ENCODE results near the gene MRPL46.

DNA sequence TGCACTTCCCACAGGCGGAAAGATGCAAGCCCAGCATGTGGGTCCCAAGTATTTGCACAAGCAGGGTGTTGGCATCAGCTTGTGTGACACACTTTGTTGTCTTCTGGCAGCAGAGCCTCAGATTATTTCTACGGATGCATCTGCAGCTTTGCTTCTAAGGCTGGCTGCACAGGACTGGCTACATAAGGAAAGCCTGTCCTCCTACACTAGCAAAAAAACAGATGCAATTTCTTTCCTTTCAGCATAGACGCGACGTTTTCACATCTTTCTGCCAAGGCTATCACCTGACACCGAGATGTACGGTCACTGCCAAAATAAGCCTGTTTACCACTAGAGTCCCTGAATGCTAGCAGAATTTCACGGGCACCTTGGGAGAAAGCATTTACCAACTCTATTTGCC, 13.8 kb upstream of the MRPL46 start:
- no peak for TF ChIP-seq POLR2A (IDR thresholded peaks at IDR 0.05)
- TF ChIP-seq, protein P1, sequence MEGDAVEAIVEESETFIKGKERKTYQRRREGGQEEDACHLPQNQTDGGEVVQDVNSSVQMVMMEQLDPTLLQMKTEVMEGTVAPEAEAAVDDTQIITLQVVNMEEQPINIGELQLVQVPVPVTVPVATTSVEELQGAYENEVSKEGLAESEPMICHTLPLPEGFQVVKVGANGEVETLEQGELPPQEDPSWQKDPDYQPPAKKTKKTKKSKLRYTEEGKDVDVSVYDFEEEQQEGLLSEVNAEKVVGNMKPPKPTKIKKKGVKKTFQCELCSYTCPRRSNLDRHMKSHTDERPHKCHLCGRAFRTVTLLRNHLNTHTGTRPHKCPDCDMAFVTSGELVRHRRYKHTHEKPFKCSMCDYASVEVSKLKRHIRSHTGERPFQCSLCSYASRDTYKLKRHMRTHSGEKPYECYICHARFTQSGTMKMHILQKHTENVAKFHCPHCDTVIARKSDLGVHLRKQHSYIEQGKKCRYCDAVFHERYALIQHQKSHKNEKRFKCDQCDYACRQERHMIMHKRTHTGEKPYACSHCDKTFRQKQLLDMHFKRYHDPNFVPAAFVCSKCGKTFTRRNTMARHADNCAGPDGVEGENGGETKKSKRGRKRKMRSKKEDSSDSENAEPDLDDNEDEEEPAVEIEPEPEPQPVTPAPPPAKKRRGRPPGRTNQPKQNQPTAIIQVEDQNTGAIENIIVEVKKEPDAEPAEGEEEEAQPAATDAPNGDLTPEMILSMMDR (IDR thresholded peaks at IDR 0.05): no peak
